ENCODE data around the gene SMARCAL1. TPM values are rescaled to one million over a fixed set of nuclear protein-coding genes. Genes with fewer than 3 reads are reported as not detected.

SMARCAL1 gene
- total RNA-seq, 1 experiment from 2014 or later: 8.6 TPM

Other genes with a start within 250 kb of the SMARCAL1 start
- gene MARCHF4, start 40.0 kb upstream of the SMARCAL1 start, total RNA-seq (2014; rRNA removed; shearing (Covaris generic); ENCODE audit: low replicate concordance): not detected in 2 replicates
- gene RPL37A, start 86.4 kb downstream of the SMARCAL1 start, total RNA-seq (2014; rRNA removed; shearing (Covaris generic); ENCODE audit: low replicate concordance): 1,019 and 1,358 TPM in 2 replicates
- 110 TPM in 2 replicates for gene IGFBP2, start 220.9 kb downstream of the SMARCAL1 start, total RNA-seq (2014; rRNA removed; shearing (Covaris generic); ENCODE audit: low replicate concordance)

Measured in Caki2 (cell line).